Lung (tissue), 12 donors: ENCODE data around the gene EZR. TPM values are rescaled to one million over a fixed set of nuclear protein-coding genes. Genes with fewer than 3 reads are reported as not detected.

Experiments used
- ATAC-seq: fragments of 200-7000 bp; cut with Tn5 transposase; one replicate; pipeline ENCODE4 v1.9.1; 2020; ENCODE audit warnings: moderate number of reproducible peaks; ENCODE audit not compliant: insufficient read depth, low FRiP score
- DNase-seq, 3 donors: peaks; one replicate each; pipeline ENCODE4 v3.0.0-alpha.2; 2013 to 2017
- H3K27ac ChIP-seq, 2 donors: one replicate each; pipeline ENCODE4 v1.5.1; 2013; ENCODE audit warnings: mild to moderate bottlenecking in 2 of 2, moderate library complexity in 2 of 2, control low read depth in 1 of 2, inconsistent platforms in 1 of 2, low read depth in 1 of 2, low read length in 1 of 2
- H3K27me3 ChIP-seq, 3 donors: one replicate each; pipeline ENCODE4 v1.5.1; 2013; ENCODE audit warnings: low read length in 2 of 3; ENCODE audit not compliant: control insufficient read depth in 3 of 3, insufficient read depth in 3 of 3
- H3K36me3 ChIP-seq, 4 donors: one replicate each; pipeline ENCODE4 v1.5.1; 2013; ENCODE audit warnings: low read length in 4 of 4, mild to moderate bottlenecking in 1 of 4, moderate library complexity in 1 of 4; ENCODE audit not compliant: control insufficient read depth in 4 of 4, insufficient read depth in 4 of 4
- H3K4me1 ChIP-seq, 5 donors: one replicate each; pipeline ENCODE4 v1.5.1; 2013; ENCODE audit warnings: low read length in 5 of 5, mild to moderate bottlenecking in 2 of 5, moderate library complexity in 1 of 5; ENCODE audit not compliant: control insufficient read depth in 5 of 5, insufficient read depth in 5 of 5
- H3K4me3 ChIP-seq: one replicate; pipeline ENCODE4 v1.5.1; 2013; ENCODE audit warnings: mild to moderate bottlenecking, control low read depth, moderate library complexity
- H3K9ac ChIP-seq, 2 donors: one replicate each; pipeline ENCODE4 v1.5.1; 2013; ENCODE audit warnings: low read length in 2 of 2, control low read depth in 1 of 2; ENCODE audit not compliant: insufficient read depth in 1 of 2
- H3K9me3 ChIP-seq, 4 donors: one replicate each; pipeline ENCODE4 v1.5.1; 2013; ENCODE audit warnings: low read length in 3 of 4, mild to moderate bottlenecking in 1 of 4, moderate library complexity in 1 of 4; ENCODE audit not compliant: control insufficient read depth in 4 of 4, insufficient read depth in 3 of 4
- CTCF ChIP-seq: IDR thresholded peaks from 2 replicates; pipeline ENCODE4 v1.5.1; 2012; ENCODE audit warnings: mild to moderate bottlenecking; ENCODE audit errors: control extremely low read depth, extremely low read depth
- WGBS, 2 donors: extraction: QIAGEN DNeasy Blood & Tissue Kit; methylation state at CpG; one replicate each; pipeline ENCODE4 v1.1.7; 2013; 5-methylcytosine and 5-hydroxymethylcytosine counted together
- polyA plus RNA-seq, 2 donors: library from polyadenylated mRNA; stranded (reverse); fragments of 200-250 nt; gene quantifications; one replicate each; pipeline ENCODE4 v1.2.1, GENCODE V29; 2013
- total RNA-seq, 2 donors: library from RNA; depleted of rRNA in 1 of 2; stranded (reverse); fragments of >200 nt in 1 of 2; gene quantifications; one replicate each; pipeline ENCODE4 v1.2.1, GENCODE V29; 2014 to 2021
- donor health status: control.
- donor health status: control.
- donor health status: Bipolar disorder and iron deficiency.
- donor health status: healthy.
- donor health status: DM: yes; HTN: yes; CAD: no.

The EZR gene
- total and polyA plus RNA-seq, 4 donors = 168 to 452 (median 198) TPM

- Histone ChIP-seq H3K36me3 (peaks cover 0 to 14% (median 0%) of the 10 kb centered on the region in 4 donors), H3K27ac (no peak overlapping the region), H3K27me3 (no peaks in the 10 kb centered on the region), H3K9ac (no peak overlapping the region), H3K4me1 (peaks cover 0 to 6% (median 0%) of the 10 kb centered on the region in 5 donors), H3K9me3 (no peaks in the 10 kb centered on the region), H3K4me3 (no peak overlapping the region)
- TF ChIP-seq CTCF = no peak
- DNase-seq (no peak), ATAC-seq (no peak)
- 92 to 94% methylated on average over 18 of the region's 18 CpGs for WGBS, 2 donors
Measured at GRCh38 chr6:158758941-158759479, 60.2 kb downstream of the EZR start.

GRCh38 chr6:158758451-158758860, 60.7 kb downstream of the EZR start:
- 80 to 87% methylated on average over 9 of the region's 9 CpGs for WGBS, 2 donors
- Histone ChIP-seq H3K4me3 (no peak overlapping the region), H3K36me3 (peaks cover 0 to 13% (median 0%) of the 10 kb centered on the region in 4 donors), H3K27me3 (no peaks in the 10 kb centered on the region), H3K4me1 (peaks cover 0 to 6% (median 0%) of the 10 kb centered on the region in 5 donors), H3K9me3 (no peaks in the 10 kb centered on the region), H3K9ac (no peak overlapping the region), H3K27ac (no peak overlapping the region)
- no peak for TF ChIP-seq CTCF
- ATAC-seq (no peak), DNase-seq (peak in 1 of 3 donors; percentile 17)

- no peak for ATAC-seq
- peaks cover 0 to 10% (median 3%) of the 10 kb centered on the region in 5 donors for H3K4me1 ChIP-seq
- 86 to 87% methylated on average over 9 of the region's 9 CpGs for WGBS, 2 donors
Measured at GRCh38 chr6:158757753-158758090, 61.4 kb downstream of the EZR start.

More at GRCh38 chr6:158757753-158758090, 61.4 kb downstream of the EZR start:
- no peak overlapping the region for H3K4me3 ChIP-seq
- H3K27ac ChIP-seq = no peak overlapping the region
- H3K9me3 ChIP-seq = no peaks in the 10 kb centered on the region
- no peaks in the 10 kb centered on the region for H3K27me3 ChIP-seq
- DNase-seq = no peak
- H3K9ac ChIP-seq = no peak overlapping the region
- TF ChIP-seq CTCF = no peak
- peaks cover 0 to 8% (median 0%) of the 10 kb centered on the region in 4 donors for H3K36me3 ChIP-seq
